ENCODE results near the gene STARD3.

The STARD3 gene

GRCh38 chr17:39697961-39698360 lies 61.0 kb downstream of the STARD3 start:
- TF ChIP-seq GATA3 (IDR thresholded peaks at IDR 0.05; ENCODE audit: low read depth, low read length) = no peak
- no peak for TF ChIP-seq GATA2 (IDR thresholded peaks at IDR 0.05; ENCODE audit: low read depth, low read length)

- no peak for TF ChIP-seq GATA3 (IDR thresholded peaks at IDR 0.05; ENCODE audit: low read depth, low read length)
Observed at GRCh38 chr17:39699818-39700147, 62.8 kb downstream of the STARD3 start, which contains the start of gene ERBB2. Gene ERBB2, plus strand, starts transcription at chr17:39700064. Its CDS starts 175 bp downstream, at chr17:39700239.

- TF ChIP-seq GATA3 (IDR thresholded peaks at IDR 0.05; ENCODE audit: low read depth, low read length) (no peak), GATA2 (IDR thresholded peaks at IDR 0.05; ENCODE audit: low read depth, low read length) (no peak)
Observed at GRCh38 chr17:39700148-39700987, 63.4 kb downstream of the STARD3 start.

- TF ChIP-seq GATA2 (IDR thresholded peaks at IDR 0.05; ENCODE audit: low read depth, low read length) (no peak), GATA3 (IDR thresholded peaks at IDR 0.05; ENCODE audit: low read depth, low read length) (no peak)
Observed at GRCh38 chr17:39701012-39701783, 64.3 kb downstream of the STARD3 start.

GRCh38 chr17:39701784-39702422 lies 65.0 kb downstream of the STARD3 start:
- TF ChIP-seq GATA2 (IDR thresholded peaks at IDR 0.05; ENCODE audit: low read depth, low read length) = no peak
- no peak for TF ChIP-seq GATA3 (IDR thresholded peaks at IDR 0.05; ENCODE audit: low read depth, low read length)

GRCh38 chr17:39702901-39703893 lies 66.3 kb downstream of the STARD3 start:
- TF ChIP-seq GATA2 (IDR thresholded peaks at IDR 0.05; ENCODE audit: low read depth, low read length) (no peak), GATA3 (IDR thresholded peaks at IDR 0.05; ENCODE audit: low read depth, low read length) (no peak)

GRCh38 chr17:39703913-39704312 lies 67.0 kb downstream of the STARD3 start:
- no peak for TF ChIP-seq GATA2 (IDR thresholded peaks at IDR 0.05; ENCODE audit: low read depth, low read length)
- TF ChIP-seq GATA3 (IDR thresholded peaks at IDR 0.05; ENCODE audit: low read depth, low read length) = no peak

GRCh38 chr17:39704821-39705551 lies 68.0 kb downstream of the STARD3 start:
- no peak for TF ChIP-seq GATA2 (IDR thresholded peaks at IDR 0.05; ENCODE audit: low read depth, low read length)
- no peak for TF ChIP-seq GATA3 (IDR thresholded peaks at IDR 0.05; ENCODE audit: low read depth, low read length)

- no peak for TF ChIP-seq GATA3 (IDR thresholded peaks at IDR 0.05; ENCODE audit: low read depth, low read length)
- TF ChIP-seq GATA2 (IDR thresholded peaks at IDR 0.05; ENCODE audit: low read depth, low read length) = no peak
Observed at GRCh38 chr17:39705786-39706348, 68.9 kb downstream of the STARD3 start.

- TF ChIP-seq GATA3 (IDR thresholded peaks at IDR 0.05; ENCODE audit: low read depth, low read length) = no peak
- TF ChIP-seq GATA2 (IDR thresholded peaks at IDR 0.05; ENCODE audit: low read depth, low read length) = no peak
Observed at GRCh38 chr17:39706383-39706782, 69.4 kb downstream of the STARD3 start.

- TF ChIP-seq GATA2 (IDR thresholded peaks at IDR 0.05; ENCODE audit: low read depth, low read length) = no peak
- no peak for TF ChIP-seq GATA3 (IDR thresholded peaks at IDR 0.05; ENCODE audit: low read depth, low read length)
Observed at GRCh38 chr17:39706921-39707337, 70.0 kb downstream of the STARD3 start.

- TF ChIP-seq GATA3 (IDR thresholded peaks at IDR 0.05; ENCODE audit: low read depth, low read length) = no peak
- no peak for TF ChIP-seq GATA2 (IDR thresholded peaks at IDR 0.05; ENCODE audit: low read depth, low read length)
Observed at GRCh38 chr17:39709319-39709997, 72.5 kb downstream of the STARD3 start.

Measured in SH-SY5Y (cell line).